ENCODE data around the gene COX6B2.
"Not testable (repeated sequence)": the region's sequence is repeated elsewhere in the genome, so short reads cannot be mapped to it uniquely, and the experiment has no call there.

The COX6B2 gene, protein sequence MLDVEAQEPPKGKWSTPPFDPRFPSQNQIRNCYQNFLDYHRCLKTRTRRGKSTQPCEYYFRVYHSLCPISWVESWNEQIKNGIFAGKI

DNA sequence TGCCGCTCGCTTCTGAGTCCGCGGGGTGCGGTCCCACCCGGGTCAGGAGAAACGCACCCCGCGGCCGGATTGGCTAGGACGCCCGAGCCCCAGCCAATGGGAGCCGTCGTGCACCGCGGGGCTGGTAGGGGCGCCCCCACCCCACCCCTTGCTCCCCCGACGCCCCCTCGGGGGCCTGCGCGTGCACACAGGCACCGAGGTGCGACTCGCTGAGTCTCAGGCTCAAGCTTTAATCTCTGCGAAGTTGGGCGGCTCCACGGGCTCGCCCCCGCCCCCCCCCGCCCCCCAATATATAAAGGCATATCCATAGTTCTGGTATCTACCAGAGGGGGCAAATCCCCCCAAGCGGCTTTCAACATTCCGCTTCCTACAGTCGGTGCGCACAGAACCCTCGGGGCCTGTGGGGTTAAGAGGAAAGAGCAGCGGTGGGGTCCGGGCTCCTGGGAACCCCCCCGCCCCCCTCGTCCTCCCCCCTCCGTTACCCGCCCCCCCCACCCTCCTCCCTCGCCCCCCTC, at the start of gene COX6B2:
Gene COX6B2, minus strand, starts transcription at position 22 of the 515 bp plus-strand sequence. CDS start 198 bp downstream, outside the sequence.
- no peak for DNase-seq (ENCODE audit: low read depth)

DNA sequence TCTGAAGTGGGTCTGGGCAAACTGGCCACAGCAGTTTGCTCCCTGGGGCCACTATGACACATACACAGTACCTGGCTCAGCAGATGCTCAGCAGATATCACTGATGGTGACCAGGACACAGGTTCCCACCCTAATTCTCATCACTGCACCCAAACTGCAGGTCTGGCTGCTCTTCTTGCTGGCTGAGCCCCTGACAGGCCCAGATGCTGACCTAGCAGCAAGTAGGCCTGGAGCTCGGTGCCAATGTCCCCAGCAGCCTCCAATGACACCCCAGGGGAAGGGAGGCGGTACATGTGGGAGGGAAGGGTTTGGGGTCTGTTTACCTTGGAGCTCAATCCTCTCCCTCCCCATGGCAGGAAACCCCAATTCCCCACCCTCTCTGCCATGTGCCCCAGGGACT, 48.0 kb upstream of the COX6B2 start:
- no peak for DNase-seq (ENCODE audit: low read depth)

DNA sequence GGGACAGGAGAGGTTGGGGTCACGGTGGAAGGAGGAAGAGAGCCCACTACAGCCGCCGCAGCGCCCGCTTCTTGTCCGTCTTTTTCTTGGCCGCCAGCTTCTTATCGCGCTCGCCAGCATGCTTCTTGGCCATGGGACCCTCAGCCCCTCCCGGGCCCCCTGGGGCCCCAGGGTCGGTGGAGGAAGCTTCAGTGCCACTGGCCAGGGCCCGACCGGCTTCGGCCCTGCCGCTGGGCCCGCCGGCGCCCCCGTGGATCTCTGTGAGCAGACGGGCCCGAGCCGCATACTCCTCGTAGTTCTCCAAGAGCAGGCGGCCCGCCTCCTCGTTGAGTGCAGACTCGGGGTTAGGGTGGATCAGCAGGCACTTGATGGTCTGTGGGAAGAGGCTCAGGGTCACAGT, 46.9 kb upstream of the COX6B2 start:
- not testable (repeated sequence) for DNase-seq (ENCODE audit: low read depth)

DNA sequence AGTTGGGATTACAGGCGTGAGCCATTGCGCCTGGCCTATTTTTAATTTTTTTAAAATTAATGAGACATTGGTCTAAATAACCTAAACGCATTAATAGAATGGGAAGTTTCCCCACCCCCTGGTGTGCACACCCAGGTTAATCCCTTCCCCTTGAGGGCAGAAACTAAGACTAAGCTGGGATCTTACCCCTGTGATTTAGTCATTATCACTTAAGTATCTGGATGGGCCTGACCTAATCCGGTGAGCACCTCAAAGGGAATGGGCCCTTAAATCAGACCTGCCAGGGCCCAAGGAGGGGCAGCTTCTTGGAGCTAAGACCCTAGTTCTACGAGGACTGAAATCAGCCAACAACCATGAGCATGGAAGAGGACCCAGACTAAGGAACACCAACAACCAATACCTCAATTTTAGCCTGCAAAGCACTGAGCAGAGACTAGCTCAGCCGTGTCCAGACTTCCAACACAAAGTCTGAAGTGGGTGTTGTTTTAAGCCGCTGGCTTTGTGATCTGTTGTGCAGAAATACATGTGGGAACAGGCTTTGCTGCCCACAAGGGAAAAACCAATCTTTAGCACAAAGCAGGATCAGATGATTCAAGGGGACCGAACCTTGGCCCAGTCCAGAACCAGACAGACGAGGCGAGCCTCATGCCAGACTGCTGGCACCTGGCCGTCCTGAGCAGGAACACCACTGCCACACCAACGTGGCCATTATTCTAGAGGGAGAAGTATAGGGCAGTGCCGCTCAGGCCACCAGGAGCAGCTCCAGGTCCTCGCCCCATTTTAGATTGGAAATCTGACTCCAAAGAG, 46.0 kb upstream of the COX6B2 start:
- DNase-seq (ENCODE audit: low read depth) = no peak

DNA sequence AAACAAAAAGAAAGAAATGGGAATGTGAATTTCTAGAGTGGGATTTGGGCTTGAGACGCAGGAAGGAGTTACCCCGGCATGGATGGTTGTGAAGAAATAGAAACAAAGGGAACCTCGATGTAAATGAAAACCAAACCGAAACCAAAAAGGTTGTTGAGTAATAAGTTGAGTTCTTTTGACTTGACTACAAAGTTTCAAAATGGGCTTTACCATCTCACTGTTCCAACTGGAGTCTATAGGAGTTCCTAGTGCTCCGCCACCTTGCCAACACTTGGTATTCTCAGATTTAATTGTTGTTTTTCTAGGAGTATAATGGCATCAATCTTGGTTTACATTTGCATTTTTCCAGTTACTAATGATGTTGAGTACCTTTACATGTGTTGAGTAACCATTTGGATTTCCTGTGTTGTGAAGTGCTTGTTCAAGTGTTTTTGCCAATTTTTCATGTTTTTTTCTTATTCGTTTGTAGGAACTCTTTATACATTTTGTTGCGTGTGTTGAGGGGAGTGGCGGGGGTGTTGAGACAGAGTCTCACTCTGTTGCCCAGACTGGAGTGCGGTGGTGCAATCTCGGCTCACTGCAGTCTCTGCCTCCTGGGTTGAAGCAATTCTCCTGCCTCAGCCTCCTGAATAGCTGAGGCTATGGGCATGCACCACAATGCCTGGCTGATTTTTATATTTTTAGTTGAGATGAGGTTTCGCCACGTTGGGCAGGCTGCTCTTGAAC, 43.8 kb upstream of the COX6B2 start:
- DNase-seq (ENCODE audit: low read depth) = no peak

DNA sequence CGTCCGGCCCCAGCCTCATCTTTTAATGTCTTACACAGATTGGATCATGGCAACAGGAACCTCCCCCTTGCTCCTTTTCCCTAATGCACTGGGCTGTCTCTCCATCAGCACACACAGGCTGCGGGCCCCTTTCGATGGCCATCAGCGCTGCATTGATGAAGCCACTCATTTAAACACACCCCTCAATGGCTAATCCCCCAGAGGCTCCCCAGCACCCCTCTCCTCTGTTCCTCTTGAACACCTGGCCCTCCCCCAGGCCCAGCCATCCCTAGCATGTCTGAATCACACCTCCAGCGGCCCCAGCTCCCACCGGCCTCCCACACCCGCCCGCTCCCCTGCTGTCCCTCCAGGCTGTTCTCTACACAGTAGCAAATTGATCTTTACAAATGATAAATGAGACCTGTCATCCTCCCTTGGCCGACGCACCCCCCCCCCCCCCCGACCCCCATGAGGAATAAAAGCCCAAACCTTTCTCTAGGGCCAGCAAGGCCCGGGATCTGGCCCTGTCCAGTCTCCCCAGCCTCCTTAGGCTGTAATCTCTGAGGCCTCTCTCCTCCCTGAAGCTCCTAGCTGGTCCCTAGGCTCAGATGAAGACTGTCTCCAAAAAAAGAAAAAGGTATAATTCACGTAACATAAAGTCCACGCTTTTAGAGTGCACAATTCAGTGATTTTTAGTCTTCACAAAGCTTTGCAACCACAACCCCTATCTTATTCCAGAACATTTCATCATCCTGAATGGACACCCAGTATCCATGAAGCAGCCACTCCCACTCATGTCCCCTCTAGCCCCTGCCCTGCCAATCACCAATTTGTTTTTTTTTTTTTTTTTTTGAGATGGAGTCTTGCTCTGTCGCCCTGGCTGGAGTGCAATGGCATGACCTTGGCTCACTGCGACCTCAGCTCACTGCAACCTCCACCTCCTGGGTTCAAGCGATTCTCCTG, 38.6 kb upstream of the COX6B2 start:
- DNase-seq (ENCODE audit: low read depth) = no peak

DNA sequence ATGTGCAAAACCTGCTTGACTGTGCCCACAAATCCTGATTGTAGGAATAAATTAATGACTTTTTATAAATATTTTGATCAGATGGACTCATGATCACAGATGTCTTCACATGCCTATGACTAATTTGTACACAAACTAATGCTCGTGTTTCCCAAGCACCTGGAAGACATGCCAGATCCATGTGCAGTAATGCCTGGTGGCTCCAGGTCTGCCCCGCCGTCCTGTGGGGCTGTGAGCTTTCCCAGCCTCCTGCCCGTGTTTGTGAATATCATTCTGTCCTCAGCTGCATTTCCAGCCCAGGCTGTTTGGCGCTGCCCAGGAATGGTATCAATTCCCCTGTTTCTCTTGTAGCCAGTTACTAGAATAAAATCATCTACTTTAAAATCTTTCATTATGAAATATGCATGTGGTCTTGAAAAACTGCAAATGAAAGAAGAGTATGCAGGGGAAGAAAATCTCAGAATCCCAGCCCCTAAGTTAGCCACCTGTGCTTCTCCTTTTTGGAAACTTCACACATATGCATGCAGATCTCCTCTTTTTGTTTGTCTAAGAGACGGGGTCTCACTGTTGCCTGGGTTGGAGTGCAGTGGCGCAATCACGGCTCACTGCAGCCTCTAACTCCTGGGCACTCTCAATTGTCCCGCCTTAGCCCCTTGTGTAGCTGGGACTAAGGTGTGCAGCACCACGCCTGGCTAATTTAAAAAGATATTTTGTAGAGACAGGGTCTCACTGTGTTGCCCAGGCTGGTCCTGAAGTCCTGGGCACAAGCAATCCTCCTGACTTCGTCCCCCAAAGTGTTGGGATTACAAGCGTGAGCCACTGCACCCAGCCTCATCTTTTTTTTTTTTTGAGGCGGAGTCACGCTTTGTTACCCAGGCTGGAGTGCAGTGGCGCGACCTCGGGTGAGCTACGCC, 37.4 kb upstream of the COX6B2 start:
- no peak for DNase-seq (ENCODE audit: low read depth)

DNA sequence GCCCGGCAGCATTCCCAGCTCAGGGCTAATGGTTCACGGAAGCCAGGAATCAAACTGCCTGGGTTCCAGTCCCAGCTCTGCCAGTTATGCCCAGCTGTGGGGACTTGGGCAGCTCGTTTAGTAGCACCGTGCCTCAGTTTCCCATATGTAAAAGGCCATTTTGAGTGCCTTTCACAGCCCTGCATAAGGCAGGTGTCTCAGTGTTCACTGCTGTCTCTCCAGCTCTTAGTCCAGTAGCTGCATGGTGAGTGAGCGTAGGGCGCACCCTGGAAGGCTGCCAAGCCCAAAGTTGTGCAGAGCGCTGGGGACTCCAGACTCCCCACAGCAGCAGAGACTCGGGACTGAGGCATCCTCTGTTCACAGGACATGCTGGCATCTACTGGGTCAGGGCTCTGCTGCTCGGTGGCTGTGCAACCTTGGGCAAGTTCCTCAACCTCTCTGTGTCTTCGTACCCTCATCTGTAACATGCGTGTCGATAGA, 36.7 kb upstream of the COX6B2 start:
- DNase-seq (ENCODE audit: low read depth) = no peak

DNA sequence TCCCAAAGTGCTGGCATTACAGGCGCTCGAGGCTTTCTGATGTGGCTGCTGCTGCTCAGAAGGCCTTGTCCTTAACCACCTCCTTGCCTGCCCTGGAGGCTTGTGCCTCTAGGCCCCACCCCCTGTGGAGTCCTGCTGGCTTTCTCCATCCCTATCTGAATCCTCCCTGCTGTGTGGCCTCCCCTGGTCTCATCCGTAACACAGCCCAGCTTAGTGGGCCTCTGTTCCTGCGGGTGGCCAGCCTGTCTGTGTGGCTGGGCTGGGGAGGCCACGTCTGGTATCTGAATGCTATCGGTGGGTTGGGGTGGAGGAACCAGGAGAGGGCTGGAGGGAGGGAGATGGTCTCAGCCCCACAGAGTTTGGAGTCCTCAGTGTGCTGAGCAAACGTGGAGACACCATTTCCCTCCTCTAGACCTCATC, 36.0 kb upstream of the COX6B2 start:
- no peak for DNase-seq (ENCODE audit: low read depth)

DNA sequence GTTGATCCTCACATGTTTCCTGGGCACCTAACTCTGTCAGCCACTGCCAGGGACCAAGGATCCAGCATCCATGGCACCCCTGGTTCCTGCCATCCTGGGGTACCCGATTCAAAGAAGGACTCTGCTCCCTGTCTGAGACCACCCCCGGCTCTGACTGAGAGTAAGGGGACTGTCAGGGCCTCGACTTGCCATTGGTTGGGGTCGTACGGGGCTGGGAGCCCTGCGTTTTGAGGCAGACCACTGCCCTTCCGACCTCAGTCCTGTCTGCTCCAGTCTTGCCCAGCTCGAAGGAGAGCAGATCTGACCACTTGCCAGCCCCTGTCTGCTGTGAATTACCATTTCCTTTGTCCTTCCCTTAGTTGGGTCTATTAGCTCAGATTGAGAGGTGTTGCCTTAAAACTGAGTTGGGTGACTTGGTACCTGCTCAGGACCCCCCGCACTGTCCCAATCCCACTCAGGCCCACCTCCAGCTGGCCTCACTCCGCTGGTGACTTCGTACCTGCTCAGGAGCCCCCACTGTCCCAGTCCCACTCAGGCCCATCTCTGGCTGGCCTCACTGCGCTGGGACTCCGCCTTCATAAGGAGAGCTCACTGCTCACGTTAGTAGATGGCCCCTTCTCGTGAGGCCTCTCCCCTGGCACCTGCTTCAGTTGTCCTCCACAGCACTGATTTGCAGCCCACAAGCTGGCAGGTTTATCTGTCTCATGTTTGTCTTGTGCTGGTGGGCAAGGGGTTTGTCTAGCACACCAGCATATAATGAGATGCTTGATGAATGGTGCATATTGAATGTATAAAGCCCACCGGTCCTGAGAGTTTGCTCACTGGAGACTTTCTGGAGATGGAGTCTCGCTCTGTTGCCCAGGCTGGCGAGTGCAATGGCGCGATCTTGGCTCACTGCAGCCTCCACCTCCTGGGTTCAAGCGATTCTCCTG, 35.1 kb upstream of the COX6B2 start:
- no peak for DNase-seq (ENCODE audit: low read depth)

DNA sequence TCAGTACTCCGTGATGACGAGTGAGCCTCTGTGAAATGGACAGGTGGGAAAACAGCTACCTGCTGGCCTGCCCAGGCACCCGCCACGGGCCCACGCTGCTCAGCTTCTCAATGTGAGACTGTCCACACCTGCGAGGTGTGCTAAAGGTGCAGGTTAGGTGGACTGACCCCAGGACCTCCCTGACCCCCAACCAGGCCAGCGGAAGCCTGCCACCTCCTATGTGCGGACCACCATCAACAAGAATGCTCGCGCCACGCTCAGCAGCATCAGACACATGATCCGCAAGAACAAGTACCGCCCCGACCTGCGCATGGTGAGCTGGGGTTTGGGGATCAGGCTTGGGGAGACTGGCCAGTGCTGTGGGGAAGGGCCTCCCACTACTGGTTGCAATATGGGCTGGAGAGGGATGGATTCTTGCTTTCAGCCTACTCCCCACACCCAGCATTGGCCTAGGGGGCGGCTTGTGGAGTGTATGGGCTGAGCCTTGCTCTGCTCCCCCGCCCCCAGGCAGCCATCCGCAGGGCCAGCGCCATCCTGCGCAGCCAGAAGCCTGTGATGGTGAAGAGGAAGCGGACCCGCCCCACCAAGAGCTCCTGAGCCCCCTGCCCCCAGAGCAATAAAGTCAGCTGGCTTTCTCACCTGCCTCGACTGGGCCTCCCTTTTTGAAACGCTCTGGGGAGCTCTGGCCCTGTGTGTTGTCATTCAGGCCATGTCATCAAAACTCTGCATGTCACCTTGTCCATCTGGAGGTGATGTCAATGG, 33.4 kb upstream of the COX6B2 start:
- no peak for DNase-seq (ENCODE audit: low read depth)

DNA sequence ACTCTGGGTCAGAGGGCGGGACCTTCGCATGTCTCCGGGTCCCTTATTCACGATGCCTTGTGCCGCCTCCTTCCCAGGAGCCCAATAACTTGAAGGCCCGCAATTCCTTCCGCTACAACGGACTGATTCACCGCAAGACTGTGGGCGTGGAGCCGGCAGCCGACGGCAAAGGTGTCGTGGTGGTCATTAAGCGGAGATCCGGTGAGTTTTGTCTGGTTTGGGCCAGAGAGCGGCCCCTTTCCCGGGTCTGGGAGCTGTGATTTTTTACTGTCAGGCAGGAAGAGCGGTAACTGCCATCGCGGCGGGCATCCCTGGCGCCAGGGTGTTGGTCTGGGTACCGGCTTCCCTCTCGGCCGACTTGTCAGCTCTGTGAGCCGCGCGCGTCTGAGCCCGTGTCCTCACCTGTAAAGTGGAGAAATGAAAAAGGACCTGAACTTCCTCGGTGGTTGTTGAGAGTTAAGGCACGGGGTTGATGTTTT, 32.0 kb upstream of the COX6B2 start:
- DNase-seq (ENCODE audit: low read depth) = peak; percentile 10

DNA sequence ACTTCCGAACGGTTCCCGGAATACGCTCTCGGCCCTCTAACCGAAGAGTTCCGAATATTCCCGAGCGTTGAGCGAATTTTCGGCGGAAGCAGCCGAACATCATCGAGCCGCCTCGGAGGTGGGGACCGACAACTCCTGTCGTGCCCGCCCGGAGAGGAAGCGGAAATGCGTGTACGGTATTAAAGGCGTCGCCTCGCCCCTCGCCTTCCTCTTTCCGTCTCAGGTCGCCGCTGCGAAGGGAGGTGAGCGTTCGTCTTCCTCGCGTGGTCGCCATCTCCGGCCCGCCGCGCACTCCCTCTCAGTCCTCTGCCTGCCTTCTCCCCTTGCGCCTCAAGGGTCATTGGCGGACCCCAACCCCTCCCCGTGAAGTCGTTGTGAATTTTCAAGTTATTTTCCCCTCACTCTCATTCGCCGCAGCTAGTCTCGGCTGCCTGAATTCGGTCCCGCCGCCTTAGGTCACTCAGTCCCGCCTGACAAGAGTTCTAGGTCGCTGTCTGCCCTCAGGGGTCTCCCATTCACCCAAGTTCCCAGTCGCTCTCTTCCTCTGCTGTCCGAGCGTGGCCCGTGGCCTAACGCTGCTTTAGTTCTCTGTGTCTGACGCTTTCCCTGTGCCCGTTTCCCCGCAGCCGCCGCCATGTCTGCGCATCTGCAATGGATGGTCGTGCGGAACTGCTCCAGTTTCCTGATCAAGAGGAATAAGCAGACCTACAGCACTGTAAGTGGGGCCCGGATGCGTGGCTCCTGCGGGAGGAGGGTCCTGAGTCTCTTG, 31.4 kb upstream of the COX6B2 start, which contains the start of gene RPL28:
Gene RPL28, plus strand, starts transcription at position 209 of the 769 bp plus-strand sequence. Its CDS starts 426 bp downstream, at position 635.
- DNase-seq (ENCODE audit: low read depth) = peak; percentile 94

DNA sequence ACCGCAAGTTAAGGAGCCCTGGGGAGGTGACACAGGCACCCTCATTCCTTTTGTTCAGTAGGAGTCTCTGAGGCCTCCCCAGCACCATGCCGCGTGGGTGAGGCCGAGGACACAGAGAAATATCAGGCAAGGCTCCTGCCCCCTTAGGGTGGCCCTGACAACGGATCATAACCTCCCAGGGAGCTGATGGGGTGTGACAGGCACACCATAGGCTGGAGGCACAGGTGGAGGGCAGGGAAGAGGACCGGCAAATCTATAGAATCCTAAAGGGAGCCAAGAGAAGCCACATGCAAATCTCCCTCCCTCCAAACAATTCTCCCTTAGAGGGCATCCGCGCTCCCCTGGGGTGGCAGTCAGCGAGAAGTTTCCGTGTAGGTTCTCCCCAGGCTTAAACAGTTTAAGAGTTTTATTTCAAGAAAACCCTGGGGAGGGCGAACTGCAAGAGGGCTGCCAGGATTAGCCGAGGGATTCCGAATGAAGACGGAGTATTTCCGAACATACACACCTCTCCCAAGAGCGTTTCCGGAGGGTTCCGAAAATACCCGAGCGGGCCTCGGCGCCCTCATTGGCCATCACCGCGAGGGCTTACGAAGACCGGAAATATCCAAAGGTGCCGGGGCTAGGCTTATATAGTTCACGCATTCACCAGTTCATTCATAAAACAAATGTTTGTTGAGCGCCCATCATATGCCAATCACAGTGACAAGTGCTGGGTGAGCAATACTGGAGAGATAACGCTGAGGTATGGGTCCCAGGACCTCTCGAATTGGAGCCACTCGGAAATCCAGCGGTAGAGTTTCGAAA, 30.6 kb upstream of the COX6B2 start:
- DNase-seq (ENCODE audit: low read depth) = peak; percentile 95

DNA sequence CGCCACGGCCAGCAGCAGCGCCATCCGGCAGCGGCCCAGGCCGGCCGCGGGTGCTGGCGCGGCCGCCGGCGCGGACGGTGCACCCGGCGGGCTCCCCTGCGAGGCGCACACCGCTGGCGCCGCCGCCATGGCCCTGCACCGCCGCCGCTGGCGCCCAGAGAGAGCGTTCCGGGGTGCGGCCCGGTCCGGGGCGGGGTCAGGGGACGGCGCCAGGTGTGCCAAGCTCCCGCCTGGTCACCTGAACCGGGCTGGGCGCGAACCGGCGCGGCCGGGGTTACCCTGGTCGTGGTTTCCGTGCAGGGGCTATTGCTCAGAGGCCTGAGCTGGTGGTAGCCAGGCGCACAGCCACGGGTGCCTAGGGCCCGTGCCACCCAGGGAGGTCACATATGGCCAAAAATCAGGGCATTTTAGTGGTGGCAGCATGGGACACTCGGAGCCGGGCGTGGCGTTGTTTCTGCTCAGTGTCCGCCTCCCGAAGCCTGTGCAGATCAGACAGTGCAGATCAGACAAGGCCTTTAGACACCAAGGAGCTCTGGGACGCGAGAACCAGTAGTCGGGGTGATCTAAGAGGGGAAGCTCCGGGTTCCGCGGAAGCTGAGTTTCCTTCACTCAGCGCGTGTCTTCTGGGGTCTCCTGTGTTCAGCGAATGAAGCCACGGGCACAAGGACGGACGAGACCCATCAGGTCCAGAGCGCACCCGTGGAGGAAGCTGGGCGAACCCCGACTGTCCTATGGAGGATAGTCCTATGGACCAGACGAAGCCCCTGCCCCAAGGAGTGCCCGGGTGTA, 29.8 kb upstream of the COX6B2 start, which contains the start of gene TMEM238:
Gene TMEM238, minus strand, starts transcription at position 162 of the 789 bp plus-strand sequence. Its CDS starts 33 bp downstream, at position 129.
- peak; percentile 19 for DNase-seq (ENCODE audit: low read depth)
